SIG-M5 treated with dmso at 0.1 percent for 504 hours (cell line): ENCODE data around the gene PNPLA5.
"Not testable (repeated sequence)": the region's sequence is repeated elsewhere in the genome, so short reads cannot be mapped to it uniquely, and the experiment has no call there.

ENCODE experiments used
- DNase-seq: peaks from one replicate; lab custom pipeline; 2025; ENCODE audit not compliant: unreplicated experiment; lab: John Stamatoyannopoulos, UW

PNPLA5 gene

DNA sequence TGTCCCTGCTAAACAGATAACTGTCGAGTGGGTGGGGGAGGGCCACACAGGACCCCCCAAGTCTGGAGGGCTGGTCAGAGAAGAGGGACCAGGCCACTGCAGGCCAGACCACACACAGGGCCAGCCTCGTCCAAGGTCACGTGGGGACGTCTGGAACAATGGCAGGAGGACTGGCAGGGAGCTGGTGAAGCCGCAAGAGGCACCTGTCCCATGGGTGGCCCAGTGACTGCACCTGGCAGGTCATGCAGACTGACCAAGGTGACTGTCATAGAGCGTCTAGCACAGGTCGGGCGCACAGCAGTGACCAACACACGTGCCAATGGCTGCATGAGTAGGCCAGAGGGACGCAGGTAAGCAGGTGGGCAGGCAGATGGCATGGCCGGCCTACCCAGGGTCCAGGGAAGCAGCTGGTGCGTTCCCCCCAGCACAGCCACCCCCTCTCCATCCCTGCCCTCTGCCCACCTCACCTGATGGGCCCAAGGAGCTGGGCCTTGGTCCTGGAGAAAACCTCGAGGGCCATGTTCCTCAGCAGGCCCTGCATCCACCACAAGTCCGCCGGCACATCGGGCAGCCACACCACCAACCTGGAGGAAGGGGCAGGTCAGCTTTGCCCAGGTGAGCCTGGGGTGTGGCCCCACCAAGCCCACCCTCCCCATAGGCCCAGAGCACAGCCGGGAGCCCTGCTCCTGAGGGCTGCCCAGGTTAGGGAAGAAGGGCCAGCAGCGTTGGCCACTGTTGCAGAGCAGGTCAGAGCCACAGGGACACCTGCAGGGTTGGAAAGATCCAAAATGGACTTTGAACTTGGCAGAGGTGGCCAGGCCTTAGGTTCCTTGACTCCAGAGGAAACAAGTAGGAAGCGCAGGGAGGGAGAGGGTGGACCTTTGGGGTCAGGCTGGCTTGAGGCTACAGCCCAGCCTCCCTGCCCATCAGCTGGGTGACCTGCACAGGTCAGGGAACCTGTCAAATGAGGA is 10.4 kb downstream of the PNPLA5 start:
- no peak for DNase-seq

DNA sequence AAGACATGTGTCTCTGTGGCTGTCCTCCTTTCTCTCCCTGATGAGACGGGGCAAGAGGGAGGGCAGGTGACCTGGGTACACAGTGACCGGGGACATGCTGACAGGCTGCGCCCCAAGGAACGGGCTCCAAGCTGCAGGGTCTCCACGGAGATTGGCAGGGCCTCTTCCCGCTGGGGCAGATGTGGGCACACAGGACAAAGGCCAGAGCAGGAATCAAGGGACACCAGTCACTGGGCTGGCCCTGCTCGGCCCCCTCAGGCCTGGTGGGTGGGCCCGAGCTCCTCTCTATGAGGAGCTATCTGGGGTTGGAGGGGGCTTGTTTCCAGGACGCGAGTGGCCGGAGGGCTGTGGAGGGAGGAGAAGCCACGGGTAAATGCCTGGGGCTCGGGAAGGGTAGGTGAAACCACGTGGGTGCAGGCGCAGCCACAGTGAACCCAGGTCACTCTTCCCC is 11.2 kb downstream of the PNPLA5 start:
- DNase-seq, result no peak

DNA sequence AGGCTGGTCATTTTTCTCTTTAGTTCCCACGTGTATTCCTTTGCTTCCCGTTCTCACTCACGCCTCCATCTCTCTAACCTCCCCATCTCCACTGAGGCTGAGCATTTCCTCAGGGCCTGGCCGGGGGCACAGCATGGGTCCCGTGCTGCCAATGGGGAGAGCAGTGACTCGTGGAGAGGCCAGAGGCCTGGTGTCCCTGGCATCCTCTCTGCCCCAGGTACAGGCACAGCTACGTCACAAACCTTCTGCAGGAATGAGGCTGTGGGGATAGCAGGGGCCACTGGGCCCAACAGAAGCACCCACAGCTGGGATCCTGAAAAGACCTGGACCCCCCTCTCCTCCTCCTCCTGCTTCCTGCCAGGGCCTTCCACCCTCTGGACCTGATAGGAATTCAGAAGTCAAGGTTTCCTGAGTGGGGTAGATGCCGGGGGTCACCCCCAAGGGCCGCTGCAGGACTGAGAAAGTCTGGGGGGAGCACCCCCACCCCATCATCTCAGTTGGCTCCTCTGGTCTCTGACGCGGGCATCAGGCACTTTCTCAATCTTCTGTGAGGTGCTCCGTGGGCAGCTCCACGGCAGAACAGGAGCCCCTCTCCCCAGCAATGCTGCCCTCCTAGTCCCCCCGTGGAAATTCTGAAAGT is 11.8 kb downstream of the PNPLA5 start:
- DNase-seq, result no peak

DNA sequence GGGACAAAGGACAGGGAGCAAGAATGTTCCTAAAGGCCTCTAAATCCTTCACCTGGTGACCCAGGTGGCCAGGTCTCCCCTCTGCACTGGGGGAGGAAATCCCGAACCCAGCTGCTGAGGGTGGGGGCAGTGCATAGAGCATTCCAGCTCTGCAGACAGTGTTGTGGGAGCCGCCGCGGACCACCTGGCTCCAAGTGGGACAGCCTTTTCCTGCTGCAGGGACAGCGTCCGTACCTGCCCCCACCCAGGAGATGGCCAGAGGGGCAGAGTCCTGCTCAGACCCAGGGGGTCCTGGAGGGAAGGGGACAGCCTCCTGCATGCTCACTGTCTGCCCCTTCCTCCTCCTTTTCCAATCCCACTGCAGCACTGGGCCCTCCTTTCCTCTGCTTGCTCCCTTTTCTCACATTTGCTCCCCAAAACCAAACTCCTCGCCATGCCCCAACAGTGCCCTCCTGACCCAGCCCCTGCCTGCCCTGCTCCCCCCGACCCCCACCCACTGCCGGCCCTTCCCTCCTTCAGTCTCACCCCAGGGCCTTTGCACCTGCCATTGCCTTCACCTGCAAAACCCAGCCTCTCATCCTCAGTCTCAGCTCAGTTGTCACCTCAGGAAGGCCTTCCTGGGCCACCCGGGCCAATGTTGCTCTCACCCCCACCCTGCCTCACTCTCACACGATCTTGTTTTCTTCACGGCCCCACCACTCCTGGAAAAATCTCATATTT is 12.8 kb downstream of the PNPLA5 start:
- DNase-seq, result no peak

DNA sequence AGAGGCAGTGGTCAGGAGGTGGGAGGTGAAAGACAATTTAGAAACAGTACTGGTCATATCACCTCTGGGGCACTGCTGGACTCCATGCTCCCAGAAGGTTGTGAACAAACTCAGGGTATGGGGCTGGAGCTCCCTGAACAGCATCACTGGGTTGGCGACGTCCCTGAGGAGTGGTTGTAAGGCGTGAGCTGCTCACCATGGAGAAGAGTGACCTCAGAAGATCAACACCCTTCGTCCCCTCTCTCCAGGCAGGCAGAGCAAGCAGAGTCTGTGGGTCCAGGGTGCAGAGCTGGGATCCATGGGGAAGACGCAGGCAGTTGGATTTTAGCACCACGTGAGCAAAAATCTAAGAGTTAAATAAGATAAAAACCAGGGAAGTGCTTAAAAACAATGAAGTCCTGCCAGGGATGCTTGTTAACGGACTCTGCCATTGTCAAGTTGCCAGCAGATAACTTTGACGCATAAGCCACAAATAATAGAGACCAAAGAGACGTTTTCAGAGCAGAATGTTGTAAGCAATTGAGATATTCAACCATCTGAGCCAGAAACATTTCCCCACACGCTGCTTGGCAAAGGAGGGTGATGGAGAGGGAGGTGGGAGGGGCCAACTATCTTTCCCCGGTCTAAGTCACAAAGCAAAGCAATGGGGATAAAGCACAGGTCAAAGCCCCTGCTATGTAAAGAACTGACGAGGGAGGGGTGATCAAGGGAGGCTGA is 13.6 kb downstream of the PNPLA5 start:
- DNase-seq, result no peak

DNA sequence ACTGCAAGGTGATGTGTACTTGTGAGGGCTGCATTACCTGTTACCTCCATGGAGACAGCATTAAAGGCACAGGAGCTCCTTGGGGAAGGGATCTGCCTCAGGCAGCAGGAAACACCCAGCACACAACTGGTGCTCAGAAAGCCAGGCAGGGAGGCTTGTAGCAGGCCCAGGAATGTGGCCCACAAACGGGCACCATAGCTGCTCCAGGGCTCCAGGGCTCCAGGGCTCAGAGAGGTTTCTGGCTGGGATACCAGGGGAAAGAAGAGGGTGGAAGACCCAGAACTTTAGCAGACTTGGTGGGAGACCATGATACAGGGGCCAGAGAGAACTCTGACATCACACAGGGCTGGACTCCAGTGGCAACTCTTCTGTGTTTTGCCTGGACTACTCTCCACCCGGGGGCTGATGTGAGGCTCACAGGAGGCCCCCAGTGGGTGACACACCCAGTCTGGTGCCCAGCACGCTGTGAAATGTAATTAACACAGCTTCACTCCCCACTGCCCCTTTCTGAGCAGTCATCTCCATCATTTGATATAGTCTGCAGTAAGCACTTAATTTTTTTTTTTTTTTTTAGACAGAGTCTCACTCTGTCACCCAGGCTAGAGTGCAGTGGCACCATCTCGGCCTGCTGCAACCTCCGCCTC is 14.8 kb downstream of the PNPLA5 start:
- no peak for DNase-seq

DNA sequence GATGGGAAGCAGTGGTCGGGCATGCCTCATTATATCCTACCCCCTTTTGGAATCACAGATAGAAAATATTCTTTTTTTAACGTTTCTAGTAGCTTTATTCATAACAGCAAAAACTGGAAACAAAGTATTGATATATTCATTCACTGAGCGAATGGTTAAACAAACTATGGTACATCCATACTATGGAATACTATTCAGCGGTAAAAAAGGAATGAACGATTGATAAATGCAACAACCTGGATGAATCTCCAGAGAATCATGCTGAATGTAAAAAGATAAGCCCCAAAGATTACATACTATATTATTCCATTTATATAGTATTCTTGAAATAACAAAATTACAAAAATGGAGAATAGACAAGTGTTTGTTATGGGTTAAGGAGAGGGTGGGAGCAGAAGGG is 22.0 kb downstream of the PNPLA5 start:
- DNase-seq, result no peak

DNA sequence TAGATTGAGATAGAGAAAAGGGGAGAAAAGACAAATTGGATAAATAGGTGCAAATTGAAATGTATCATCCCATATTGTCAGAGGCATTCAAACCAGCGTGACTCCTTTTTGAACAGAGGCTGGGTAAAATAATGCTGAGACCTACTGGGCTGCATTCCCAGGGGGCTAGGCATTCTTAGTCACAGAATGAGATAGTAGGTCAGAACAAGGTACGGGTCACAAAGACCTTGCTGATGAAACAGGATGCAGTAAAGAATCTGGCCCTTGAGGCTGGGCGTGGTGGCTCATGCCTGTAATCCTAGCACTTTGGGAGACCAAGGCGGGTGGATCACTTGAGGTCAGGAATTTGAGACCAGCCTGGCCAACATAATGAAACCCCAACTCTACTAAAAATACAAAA is 22.8 kb downstream of the PNPLA5 start:
- DNase-seq, result not testable (repeated sequence)

DNA sequence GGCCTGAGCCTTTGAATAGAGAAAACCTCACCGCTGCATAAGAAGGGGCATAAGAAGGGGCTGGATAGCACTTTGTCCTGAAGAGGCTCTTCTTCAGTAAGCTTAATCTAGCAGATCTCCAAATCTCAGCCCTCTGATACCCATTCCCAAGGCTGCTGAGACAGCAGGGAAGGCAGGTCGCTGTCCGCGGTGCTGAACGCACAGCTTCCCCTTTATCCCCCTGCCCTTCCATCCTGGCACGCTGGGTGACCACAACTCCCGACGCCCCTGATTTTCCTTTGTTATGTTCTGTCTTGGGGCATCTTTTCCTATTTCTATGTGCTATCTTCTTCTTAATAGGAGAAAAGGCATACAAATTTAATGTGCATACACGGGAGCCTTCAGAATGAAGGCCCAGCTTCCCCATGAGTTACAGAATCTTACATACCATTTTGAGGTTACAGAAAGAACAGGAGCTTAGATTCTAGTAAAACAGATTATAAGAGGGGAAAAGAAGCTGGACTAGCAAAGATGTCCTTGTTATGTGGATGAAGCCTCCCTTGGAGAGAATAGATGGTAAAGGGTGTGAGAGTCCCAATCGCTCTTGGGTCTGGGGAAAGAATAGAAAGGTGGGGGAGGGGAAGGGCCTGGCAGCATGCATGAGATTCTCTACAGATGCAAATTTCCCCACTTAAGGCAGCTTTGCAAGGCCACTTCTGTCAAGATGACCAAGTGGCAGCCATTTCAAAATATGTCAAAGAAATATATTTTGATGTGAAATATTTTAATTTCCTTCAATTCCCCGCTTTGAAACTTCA is 23.8 kb downstream of the PNPLA5 start:
- no peak for DNase-seq

DNA sequence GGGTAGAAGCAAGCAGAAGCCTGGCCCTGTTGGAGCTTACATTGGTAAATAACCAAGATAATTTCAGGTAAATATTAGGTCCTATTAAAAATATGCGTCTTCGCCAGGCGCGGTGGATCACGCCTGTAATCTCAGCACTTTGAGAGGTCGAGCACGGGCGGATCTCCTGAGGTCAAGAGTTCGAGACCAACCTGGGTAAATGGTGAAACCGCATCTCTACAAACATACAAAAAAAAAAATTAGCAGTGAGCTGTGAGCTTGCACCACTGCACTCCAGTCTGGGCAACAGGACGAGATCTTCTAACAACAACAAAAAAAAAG is 29.0 kb downstream of the PNPLA5 start:
- DNase-seq, result no peak

DNA sequence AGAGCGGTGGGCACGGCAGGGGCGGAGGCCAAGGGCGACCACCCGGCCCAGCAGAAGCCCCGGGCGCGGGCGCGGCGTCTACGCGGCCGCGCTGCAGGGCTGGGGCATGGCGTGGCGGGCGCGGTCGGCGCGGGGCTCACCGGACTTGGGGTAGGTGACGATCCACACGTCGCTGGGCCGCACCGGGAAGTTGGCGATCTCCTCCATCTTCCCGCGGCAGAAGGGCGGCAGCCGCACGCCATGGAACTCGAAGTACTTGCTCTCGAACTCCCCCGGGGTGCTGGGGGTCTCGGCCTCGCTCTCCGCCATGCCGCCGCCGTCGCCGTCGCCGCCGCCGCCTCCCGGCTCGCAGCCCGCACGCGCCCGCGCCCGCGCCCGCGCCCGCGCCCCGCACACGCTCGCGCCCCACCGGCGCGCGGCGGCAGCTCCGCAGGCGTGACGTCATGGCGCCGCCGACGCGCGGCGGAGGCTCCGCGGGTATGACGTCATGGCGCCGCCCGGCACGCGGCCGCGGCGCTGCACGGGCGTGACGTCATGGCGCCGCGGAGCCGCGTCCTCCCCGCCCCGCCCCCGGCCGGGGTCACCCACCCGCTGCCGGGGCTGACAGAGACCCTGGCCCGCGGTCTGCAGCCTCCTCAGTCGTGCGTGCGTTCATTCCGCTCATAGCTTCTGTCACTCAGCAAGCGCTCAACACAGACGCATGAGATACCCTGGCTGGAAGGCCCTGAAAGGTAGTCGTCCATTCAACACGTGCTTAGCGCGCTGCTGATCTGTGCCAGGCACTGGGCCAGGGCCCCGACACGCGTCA is 29.5 kb downstream of the PNPLA5 start, which contains the start of gene SULT4A1:
SULT4A1 (minus strand) TSS at position 440 of the 808 bp plus-strand sequence; CDS start at position 309, 131 bp downstream.
- DNase-seq, result no peak

DNA sequence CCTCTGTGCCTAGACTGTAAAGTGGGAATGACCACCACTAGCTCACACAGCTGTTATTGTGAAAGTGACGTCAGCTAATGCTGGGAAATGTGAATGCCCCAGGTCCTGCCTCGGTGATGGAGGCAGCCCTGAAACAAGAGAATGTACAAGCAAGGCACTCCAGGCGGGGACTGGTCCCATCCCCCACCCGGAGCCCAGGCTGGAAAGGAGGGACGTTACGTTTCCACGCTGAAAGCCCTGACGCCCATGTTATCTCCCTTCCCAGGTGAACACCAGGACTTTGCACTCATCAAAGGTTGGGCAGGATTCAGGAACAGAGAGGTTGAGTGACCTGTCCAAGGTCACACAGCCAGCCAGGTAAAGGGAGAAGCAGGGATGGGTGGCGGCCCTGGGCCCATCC is 30.3 kb downstream of the PNPLA5 start:
- DNase-seq, result no peak

DNA sequence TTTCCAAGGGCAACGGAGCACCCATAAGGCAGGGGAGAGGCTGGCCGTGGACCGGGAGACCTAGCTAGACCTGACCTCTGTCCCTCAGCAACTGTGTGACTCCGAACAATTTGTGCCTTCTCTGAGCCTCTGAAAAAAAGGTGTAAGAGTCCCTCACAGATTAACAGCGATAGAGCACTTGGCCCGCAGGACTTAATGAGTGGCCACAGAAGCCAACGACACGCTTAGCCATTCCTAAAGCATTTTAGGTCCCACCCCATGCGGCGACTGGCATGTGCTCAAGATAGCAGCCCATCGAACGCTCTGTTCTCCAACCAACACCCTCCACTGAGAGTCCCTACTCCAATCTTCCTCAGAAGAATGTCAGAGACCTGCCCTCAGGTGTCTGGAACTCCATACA is 31.0 kb downstream of the PNPLA5 start:
- DNase-seq, result no peak

DNA sequence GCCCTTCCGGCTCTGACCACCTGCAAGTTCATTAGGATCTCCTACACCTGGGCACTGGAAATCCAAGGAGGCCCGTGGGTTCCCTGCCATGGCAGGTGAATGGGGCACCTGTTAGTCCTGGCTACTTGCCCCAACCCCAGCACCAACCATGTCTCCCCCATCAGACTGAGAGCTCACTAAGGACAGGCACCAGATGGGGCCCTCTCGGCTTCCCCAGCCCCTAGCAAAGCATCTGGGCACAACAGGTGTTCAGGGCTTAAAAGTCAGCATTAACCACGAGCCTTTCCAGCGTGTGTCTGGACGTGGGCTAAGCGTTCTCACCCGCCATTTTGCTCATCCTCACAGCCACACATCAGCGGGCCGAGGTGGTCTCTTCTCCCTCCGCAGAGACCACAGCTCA is 31.7 kb downstream of the PNPLA5 start:
- DNase-seq, result no peak

DNA sequence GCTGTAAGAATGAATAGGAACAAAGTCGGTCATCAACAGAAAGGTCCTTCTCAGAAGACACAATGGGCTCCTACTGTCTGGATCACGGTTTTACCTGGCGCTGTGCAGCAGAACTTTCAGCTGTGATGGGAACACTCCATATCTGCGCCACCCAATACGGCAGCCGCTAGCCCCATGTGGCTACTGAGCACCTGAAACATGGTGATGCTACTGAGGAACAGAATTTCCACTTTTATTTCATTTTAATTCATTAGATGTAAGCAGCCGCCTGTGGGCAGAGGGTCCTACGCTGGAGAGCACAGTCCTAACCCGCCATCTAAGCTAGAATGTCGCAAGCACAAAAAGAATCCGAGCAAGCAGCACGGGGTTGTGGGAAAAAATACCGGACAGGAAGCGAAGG is 32.2 kb downstream of the PNPLA5 start:
- no peak for DNase-seq

DNA sequence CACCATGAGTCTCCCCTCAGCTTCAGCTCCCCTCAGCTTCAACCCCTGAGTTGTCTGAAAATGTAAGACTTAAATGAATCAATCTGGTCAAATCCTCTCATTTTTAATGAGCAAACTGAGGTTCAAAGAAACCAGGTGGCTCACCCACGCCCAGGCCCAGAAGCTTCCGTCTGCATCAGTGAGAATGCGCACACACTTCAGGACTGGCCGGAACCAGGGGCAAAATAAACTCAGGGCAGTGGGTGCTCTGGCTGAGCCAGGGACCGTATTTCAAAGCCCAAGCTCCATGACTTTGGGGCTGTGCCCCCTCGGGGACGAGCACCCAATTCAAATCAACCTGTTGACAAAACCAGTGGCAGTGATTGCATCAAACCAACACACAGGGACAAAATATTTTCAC is 32.6 kb downstream of the PNPLA5 start:
- no peak for DNase-seq

DNA sequence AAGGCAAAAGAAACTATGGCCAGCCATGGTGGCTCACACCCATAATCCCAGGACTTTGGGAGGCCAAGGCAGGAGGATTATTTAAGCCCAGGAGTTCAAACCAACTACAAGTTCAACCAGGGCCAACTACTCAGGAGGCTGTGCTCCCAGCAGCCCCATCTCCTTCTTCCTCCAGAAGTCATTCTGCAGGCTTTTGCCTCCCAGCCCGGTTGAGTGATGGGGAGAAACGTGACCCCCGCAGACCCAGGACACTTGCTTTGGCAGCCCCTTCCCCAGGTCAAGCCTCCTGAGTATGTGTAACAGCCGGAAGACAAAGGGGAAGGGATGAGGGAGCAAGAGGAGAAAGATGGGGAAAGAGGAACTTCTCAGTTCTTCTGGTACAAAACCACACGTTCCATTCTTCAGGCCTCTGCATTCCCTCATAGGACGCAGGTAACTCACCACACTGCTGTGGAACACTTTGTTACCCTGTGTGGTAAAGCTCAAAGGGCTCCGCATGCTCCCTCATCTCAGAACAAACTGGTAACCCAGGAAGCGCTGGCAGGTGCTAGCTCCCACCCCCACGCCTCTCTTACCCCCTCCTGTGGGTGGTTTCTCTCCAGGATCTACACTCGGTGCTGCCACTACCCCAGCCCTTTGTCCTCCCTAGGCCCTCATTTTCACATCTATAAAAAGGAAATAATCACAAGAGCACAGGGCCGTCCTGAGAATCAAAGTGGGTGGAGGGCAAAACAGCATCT is 33.5 kb downstream of the PNPLA5 start:
- no peak for DNase-seq

DNA sequence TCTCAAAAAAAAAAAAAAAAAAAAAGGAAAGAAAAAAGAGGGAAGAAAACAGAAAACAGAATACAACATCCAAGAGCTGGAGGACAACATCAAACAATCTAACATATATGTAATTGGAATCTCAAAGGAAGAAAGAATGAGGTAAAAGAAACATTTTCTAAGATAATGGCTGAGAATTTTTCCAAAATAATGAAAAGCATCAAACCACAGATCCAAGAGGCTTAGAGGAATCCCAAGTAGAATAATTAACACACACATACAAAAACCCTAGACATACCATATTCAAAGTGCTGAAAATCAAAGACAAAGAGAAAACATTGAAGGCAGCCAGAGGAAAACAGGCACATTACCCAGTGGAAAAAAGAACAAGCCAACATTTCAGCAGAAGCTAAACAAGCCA is 34.4 kb downstream of the PNPLA5 start:
- no peak for DNase-seq
